GM19035 (cell line): Measurements from ENCODE around the gene FOXL2NB.
"Not testable (repeated sequence)": the region's sequence is repeated elsewhere in the genome, so short reads cannot be mapped to it uniquely, and the experiment has no call there.

Experiments used
- ATAC-seq: cut with Tn5 transposase; IDR thresholded peaks from one replicate; pipeline ENCODE4 v1.9.1; 2021; ENCODE audit not compliant: unreplicated experiment

The FOXL2NB gene

DNA sequence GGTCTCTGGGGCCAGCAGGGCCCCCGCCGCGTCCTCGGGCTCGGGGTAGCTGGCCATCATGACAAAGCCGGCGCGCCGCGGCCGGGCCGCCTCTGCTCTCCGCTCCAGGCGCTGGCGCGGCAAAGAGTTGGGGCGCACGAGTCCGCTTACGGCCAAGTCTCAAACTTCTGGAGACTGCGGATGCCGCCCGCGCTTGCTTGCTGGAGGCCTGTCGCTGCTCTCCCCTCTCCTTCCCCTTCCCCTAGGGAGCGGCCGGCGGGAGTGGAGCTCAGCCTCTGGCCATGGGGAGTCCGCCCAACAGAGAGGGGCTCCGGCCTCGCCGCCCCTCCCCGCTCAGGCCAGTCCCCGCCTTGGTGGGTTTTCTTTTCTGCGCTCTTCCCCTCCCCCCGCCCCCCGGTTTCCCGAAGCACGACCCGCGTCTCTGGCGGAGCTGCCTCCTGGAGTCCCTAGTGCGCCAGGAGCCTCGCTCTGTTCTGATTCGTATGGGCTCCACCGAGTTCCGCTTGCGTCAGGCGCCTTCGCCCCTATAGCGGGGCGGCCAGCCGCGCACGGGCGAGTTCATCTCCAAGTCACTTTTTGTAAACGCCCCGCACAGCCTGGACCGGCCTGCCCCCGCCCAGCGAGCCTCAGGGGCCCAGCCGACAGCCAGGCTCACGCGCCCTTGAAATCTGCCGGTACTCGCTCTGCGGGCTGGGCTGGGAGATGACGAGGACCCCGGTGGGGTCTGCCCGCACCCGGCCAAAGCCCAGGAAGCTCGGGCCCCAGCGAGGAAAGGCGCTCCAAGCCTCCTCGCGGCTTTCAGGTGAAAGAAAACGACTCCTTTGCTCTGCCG is at the start of gene FOXL2NB, which contains the start of gene FOXL2:
Gene FOXL2NB (plus strand): TSS at position 555 of the 832 bp plus-strand sequence. CDS start 148 bp downstream, at position 703.
Gene FOXL2 (minus strand): TSS at position 475 of the 832 bp plus-strand sequence. CDS start 415 bp downstream, at position 60.
- no peak for ATAC-seq

DNA sequence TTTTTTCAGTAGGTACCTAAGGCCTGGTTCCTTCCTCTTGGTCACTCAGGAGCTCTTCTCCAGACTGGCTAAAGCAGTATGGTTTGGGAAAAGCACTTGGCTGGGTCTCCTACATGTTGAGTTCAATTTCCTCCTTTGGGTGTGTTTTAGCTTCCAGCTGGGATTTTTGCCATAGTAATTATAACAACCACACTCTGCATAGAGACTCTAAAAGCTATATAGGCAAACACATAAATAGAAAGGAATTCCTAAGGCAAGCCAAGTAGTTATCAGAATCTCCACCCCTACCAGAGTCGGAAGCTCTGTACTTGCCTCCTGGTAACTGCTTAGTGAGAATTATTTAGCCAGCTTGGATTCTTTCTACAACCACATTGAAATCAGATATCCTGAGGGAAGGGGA is 48.7 kb upstream of the FOXL2NB start:
- no peak for ATAC-seq

DNA sequence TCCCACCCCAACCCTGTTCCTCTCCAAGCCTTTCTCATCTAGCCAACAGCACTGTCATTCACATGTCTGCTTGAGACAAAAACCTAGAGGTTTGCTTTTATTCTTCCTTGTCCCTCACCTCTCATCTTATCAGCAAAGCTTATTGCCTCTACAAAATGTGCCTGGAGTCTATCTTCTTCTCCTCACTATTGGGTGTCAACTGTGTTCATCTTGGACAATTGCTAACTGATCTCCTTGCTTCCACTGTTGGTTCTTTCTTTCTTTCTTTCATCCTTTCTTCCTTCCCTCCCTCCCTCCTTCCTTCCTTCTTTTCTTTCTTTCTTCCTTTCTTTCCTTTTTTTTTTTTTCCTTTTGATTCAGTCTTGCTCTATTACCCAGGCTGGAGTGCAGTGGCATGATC is 48.3 kb upstream of the FOXL2NB start:
- no peak for ATAC-seq

DNA sequence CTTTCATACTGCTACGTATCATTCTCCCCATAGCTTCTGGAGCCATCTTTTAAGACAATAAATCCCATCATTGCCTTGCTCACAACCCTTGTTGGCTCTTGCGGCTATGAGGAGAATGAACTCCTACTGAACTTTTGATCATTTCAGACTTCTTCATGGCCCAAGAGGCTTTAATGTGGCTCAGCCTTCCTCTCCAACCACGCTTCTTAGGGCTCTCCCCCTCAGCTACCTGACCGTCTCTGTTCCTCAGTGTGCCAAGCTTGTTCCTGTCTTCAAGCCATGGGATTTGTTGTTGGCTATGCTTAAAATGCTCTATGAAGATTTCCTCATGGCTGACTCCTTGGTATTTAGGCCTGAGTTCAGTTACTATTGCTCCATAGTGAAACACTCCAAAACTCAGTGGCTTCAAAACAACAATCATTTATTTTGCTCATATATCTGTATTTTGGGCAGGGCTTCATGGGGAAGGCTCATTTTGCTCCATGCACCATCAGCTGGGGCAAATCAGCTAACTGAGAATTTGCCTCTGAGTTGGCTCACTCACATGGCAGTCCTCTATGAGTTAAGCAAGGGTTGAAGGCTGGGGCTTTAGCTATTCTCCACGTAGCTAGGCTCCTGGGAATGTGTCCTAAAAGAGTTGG is 47.5 kb upstream of the FOXL2NB start:
- no peak for ATAC-seq

DNA sequence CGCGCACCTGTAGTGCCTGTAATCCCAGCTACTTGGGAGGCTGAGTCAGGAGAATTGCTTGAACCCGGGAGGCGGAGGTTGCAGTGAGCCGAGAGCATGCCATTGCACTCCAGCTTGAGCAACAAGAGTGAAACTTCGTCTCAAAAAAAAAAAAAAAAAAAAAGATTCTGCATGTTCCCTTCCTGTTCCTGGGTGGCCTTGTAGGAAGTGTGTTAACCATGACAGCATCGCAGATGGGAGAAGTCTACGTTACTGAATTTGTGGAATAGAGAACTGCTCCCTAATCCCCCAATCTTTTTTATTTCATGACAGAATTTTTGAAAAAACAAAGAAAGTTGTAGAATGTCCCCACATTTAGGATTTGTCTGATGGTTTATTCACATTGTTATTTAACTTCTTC is 45.5 kb upstream of the FOXL2NB start:
- no peak for ATAC-seq

DNA sequence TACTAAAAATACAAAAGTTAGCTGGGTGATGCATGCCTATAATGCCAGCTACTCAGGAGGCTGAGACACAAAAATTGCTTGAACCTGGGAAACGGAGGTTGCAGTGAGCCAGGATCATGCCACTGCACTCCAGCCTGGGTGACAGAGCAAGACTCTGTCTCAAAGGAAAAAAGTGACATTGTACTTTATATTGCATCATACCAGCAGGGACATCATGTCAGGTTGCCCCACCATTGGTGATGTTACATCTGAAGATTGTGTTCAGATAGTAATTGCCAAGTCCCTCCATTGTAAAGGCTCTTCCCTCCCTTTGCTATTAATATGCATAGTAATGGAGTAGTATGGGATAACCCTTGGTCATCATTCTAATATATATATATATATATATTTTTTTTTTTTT is 44.8 kb upstream of the FOXL2NB start:
- ATAC-seq, result no peak

DNA sequence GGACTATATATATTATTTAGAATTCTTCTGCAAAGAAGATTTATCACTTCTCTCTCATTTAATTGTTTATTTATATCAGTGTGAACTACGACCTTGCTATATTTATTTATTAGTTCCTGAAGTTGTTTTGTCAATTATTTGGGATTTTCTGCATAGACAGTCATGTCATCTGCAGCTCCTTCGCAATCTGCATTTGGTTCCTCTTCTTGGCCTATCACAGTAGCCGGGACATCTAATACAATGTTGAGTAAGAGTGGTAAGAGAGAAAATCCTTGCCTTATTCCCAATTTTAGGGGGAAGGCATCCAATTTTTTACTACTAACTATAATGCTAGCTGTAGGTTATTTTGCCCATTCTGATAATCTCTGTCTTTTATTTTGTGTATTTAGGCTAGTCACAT is 39.5 kb upstream of the FOXL2NB start:
- no peak for ATAC-seq

DNA sequence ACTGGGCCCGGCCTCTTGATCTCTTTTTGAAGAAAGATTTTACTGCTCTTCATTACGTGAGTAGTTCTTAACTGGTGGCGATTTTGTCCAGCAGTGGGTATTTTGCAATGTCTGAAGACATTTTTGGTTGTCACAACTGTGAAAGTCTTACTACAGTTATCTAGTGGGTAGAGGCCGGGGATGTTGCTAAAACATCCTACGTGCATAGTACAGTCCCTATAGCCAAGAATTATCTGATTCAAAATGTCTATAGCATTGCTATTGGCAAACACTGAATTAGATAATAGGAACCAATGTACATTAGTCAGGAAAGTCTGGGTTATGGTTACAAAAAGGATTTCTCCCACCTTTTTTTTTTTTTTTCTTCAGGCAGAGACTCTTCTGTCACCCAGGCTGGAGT is 38.2 kb upstream of the FOXL2NB start:
- no peak for ATAC-seq

DNA sequence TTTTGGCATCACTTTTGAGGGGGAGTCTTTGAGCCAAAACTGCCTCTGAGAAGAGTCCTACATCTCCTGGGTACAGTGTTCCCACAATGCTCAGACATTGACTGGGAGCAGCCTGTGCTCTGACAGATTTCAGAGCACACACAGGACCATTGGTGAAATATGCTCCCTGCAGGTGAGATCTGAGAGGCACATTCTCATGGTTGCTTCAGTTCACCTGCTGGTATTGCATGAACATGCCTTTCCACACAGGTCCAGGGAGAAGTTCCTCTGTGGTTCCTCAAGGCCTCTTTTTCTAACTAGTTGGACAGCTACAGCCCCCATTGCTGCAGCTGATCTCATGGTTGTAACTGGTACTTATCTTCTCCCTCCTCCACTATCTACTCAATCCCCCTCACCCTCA is 37.1 kb upstream of the FOXL2NB start:
- no peak for ATAC-seq

DNA sequence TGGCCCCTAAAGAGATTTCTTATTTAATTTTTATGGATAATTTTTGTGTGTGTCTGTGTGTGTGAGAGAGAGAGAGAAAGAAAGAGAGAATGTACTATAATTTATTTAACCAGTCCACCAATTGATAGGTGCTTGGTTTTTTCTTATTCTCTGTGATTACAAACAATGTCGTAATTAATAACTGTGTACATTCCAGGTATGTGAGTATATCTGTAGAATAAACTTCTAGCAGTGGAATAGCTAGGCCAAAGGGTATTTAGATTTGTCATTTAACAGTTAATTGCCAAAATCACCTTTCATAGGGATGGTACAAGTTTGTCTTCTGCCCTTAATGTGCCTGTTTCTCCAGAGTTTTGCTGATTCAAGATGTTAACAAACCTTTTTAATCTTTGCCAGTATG is 35.4 kb upstream of the FOXL2NB start:
- no peak for ATAC-seq

DNA sequence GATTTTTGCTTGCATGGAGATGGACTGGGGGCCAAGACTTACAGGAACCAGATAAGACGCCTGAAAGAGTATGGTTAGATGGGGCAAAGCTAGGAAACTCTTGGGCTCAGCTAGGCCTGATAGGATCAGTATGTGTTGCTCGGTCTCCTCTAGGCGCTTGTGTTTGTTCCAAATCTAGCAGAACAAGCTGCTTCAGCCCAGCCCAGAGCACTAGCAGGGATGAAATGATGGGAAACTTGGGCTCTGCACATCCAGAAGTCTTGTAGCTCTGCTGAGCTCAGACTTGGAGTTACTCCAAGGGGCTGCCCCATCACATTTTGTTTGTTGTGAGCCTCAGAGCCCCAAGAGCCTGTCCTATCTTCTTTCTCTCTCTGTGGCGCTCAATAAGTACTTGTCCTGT is 34.8 kb upstream of the FOXL2NB start:
- ATAC-seq, result no peak

DNA sequence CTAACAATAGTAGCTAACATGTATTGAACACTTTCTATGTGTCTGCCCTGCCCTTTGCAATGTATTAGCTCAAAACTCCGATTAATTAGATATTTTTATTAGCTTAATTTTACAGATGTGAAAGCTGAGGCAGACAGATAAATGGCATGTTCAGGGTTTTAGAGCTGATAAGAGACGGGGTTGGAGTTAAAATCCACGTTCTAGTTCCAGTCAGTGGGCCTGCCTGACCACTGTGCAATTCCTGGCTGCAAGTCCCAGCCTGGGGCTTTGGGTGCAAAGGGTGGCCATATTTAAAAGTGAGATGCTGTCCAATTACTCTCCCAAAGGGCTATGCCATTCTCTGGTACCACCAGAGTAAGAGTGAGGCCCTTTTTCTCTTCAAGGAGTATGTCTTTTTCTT is 33.3 kb upstream of the FOXL2NB start:
- ATAC-seq, result no peak

DNA sequence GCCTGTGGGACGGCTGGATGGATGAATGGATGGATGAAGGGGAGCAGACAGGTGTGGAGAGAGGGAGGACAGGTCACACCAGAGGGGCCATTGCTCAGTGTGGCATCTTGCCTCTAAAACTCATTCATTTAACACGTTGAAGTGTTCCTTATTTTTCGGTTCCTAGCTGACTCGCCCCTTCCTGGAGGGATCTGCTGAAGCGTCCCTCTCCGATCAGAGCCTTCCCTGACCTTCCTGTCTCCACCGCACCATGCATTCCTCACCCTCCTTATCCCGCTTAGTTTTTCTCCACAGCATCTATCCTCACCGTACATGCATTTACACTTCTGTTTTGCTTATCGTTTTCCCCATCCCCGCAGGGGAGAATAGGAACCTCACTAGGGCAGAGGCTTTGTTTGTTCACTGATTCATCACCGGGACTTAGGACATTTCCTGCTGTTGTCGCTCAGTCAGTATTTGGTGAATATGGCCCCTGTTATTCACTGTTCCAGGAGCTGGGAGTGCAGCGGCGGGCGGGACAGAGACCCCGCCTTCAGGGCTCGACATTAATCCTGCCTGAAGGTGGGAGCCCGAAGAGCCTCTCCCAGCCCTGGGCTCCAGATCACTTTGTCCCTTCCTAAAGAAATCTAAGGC is 32.0 kb upstream of the FOXL2NB start:
- ATAC-seq, result peak; percentile 21

DNA sequence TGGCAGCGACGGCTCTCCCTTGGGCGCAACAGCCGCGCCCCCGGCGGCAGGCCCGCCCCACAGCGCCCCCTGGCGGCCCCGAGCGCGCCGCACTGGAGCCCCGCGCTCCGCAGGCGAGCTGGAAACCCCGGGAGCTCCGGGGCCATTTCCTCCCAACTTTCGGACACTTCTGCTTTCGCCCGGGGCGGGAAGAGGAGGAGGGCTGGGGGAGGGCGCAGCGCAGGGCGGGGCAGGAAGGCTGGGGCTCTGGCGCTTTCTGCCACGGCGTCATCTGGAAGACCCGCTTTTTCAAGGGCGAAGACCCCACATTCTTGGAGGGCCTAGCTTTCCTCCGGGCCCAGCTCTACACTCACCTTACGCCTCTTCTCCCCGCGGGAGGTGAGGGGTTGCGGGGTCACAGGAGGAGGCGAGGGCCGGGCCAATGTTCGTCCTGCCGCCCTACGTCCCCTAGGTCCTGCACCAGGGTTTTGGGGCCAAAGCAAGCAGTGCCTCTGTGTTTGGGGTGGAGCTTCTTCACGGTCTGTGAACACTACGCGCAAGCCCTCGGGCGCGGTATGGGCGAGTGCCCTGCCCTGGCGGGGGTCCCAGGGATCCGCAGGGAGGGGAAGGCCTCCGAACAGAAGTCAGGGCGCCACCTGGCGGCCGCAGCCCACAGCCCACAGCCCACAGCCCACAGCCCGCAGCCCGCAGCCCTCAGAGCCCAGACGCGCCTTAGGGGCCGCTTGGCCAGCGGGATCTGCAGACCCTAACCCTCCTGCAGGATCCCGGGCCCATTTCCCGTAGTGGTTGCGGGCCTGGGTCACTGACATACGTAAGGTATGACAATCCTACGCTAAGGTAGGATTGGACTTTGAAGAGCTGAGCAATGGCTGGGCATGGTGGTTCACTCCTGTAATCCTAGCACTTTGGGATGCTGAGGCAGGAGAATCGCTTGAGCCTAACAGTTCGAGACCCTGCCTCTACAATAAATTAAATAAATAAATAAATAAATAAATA is 31.2 kb upstream of the FOXL2NB start:
- peak; percentile 82 for ATAC-seq

DNA sequence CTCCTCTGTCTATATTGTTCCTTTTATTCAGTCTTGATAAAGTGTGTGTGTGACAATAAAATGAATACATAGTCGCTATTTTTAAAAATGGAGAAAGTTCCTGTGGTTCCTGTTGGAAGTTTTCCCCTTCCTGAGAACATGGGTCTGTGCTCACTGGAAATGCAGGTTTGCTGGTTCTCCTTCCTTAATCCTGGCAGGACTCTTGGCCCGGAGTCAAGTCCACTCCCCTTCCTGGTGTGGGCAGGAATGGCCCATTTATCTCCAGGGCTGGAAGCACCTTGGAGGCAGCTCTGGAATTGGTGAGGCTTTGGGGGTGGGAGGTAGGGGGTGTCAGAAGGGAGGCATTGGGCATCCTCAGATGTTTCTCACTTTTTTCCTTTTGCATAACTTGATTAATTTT is 30.2 kb upstream of the FOXL2NB start:
- ATAC-seq, result no peak

DNA sequence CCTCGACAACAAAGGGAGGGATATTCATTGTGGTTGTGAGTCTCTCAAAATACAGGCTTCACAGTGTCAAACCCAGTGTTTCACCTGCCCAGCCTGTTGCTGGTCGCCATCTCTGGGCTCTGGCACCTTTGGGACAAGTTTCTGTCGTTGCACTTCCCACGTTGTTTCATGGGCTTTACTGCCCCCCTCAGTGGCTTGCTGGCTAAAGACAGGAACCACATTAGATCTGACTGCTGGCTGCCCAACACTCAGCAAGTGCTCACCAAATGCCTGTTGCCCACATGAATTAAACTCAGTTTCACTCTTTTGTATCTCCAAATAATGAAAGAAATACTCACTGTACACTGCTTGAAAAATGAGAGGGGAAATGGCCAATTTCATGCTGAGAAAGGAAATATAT is 27.7 kb upstream of the FOXL2NB start:
- ATAC-seq, result no peak

DNA sequence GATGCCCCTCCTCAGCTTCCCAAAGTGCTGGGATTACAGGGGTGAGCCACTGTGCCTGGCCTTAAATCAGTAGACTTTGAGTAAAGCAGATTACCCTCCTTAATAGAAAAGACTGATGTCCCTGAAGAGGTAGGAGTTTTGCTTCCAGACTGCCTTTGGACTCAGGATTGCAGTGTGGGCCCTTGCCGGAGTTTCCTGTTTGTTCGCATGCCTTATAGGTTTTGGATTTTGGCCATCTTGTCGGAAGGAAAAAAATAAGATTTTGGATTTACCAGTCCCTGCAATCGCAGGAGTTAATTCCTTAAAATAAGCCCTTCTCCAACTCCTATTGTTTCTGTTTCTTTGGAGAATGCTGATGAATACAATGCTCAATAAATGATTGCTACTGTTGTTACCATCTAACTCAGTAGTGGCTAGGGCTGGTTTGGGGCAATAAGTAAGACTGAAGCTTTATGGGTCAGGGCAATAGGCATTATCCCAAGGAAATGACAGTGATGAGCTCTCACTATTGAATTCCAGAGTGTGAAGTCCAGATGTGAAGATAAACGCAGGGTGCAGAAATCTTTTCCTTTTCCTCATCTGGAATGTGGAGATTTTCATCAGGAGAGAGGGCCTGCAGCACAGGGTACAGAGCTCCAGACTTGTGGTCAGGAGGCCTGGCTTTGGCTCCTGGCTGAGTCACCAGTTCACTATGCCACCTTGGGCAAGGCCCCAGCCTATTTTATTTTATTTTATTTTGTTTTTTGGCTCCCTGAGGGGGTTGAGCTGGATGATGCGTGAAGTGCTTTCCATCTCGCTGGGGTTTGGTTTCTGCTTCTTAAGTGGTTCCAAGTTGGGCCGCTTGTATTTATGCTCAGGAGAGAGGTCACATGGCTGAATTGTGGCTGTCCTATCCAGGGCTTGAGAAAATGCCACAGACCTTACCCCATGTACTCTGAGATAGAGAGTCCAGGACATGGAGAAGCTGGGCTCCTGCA is 25.4 kb upstream of the FOXL2NB start:
- ATAC-seq, result no peak

DNA sequence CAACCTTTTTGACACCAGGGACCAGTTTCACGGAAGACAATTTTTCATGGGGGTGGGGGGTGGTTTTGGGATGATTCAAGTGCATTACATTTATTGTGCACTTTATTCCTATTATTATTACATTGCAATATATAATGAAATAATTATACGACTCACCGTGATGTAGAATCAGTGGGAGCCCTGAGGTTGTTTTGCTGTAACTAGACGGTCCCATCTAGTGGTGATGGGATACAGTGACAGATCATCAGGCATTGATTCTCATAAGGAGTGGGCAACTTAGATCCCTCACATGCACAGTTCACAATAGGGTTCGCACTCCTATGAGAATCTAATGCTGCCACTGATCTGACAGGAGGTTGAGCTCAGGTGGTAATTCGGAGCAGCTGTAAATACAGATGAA is 24.6 kb upstream of the FOXL2NB start:
- not testable (repeated sequence) for ATAC-seq

DNA sequence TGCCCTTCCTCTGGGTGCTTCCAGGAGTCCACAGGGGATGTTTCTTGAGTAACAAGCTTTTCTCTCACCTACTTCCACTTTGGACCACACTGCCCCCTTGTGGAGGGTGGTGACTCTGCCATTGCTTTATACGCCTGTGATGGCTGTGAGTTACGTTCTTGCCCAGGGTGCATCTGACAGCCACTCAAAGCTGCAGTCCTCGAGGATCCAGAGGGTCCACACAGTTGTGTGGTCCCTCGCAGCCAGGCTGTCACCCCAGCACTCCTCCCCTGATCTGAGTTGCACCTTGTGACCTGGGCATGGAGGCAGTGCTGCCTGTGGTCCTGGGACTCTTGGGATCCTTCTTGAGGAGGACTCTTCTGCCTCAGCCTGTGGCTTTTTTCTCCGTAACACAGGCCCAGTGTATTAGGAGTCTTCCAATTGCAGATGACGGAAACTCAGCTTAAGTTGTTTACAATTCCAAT is 23.5 kb upstream of the FOXL2NB start:
- ATAC-seq, result peak; percentile 86
